Large intestine (tissue), 3 donors: Measurements from ENCODE around the gene SCAMP4. TPM values are rescaled to one million over a fixed set of nuclear protein-coding genes. Genes with fewer than 3 reads are reported as not detected.

ENCODE experiments used
- DNase-seq, 2 donors: peaks; one replicate each; pipeline versions ENCODE4 v3.0.0 to v3.0.0-alpha.2; 2013
- H3K27ac ChIP-seq: one replicate; pipeline ENCODE4 v1.5.1; 2013; ENCODE audit warnings: low read length
- H3K27me3 ChIP-seq: 2 replicates; pipeline ENCODE4 v1.6.1; 2013; ENCODE audit warnings: low read length; ENCODE audit not compliant: control insufficient read depth, insufficient read depth
- H3K36me3 ChIP-seq: 2 replicates; pipeline ENCODE4 v1.6.1; 2013; ENCODE audit warnings: low read length; ENCODE audit not compliant: control insufficient read depth, insufficient read depth
- H3K4me1 ChIP-seq: one replicate; pipeline ENCODE4 v1.6.1; 2013; ENCODE audit warnings: low read length; ENCODE audit not compliant: control insufficient read depth, insufficient read depth
- H3K4me3 ChIP-seq: one replicate; pipeline ENCODE4 v1.5.1; 2013; ENCODE audit warnings: low read length
- H3K9me3 ChIP-seq: one replicate; pipeline ENCODE4 v1.6.1; 2013; ENCODE audit warnings: mild to moderate bottlenecking, low read depth, low read length, moderate library complexity; ENCODE audit not compliant: control insufficient read depth
- WGBS: methylation state at CpG from one replicate; pipeline ENCODE4 v1.1.5; 2013; ENCODE audit warnings: low lambda C conversion rate; ENCODE audit not compliant: insufficient coverage; 5-methylcytosine and 5-hydroxymethylcytosine counted together
- polyA plus RNA-seq: library from polyadenylated mRNA; unstranded; fragments of 120-200 nt; gene quantifications from one replicate; pipeline ENCODE4 v1.2.1, GENCODE V29; 2013

Gene SCAMP4
- polyA plus RNA-seq, 1 donor, result 36.6 TPM

DNA sequence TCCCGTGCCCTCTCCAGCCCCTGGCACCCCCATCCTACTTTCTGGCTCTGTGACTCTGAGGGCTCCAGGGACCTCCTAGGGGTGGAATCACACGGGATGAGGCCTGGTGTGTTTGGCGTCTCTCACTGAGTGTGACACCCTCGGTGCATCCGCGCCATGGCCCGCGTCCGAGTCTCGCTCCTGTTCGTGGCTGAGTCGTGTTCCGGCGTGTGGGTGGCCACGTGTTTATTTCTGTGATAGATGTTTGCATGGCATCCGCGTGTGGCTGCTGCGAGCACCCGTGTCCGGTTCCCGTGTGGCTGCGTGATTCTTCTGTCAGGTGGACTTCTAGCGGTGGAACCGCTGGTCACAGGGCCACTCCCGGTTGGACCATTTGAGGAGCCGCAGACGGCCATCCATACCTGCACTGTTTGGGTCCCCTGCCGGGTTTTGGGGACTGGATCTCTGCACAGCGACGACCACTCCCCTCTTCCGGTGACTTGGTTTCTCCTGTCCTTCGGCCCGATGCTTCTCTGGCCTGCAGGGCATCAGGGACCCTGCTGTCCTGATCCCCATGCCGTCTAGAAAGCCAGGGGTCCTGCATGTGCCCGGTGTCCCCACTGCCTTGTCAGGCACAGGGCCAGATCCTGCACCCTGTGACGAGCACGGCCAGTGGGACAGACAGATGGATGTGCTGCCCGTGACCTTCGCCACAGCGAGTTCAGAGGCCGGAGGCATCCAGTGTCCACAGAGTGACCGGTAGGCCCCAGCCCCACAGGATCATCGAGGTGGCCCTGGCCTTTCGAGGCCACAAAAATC, 44.3 kb downstream of the SCAMP4 start:
- H3K27me3 ChIP-seq, result no peaks in the 10 kb centered on the region
- no peak overlapping the region for H3K4me3 ChIP-seq
- H3K27ac ChIP-seq, result no peak overlapping the region
- peaks cover 14% of the 10 kb centered on the region for H3K36me3 ChIP-seq
- H3K9me3 ChIP-seq, result peaks cover 12% of the 10 kb centered on the region
- 96% methylated on average over 4 of the region's 44 CpGs for WGBS
- DNase-seq, result no peak
- peaks cover under 1% of the 10 kb centered on the region for H3K4me1 ChIP-seq

DNA sequence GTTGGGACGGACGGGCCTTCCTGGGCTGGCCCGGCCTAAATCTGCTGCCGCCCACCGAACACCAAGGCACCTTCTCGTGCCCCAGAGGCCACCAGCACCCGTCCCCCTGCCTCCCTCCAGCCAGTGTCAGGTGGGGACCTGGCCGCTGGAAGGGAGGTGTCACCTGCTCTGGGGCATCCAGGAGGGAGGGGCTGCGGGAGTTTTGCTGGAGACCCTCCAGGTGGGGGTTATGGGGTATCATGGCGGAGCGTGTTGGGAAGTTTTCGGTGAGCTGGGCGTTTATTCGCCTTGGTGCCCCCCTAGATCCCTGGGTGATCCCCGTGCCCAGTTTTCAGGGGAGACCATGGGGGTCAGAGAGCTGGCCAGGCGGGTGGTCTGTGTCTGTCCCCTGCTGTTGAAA, 45.4 kb downstream of the SCAMP4 start:
- H3K4me3 ChIP-seq, result no peak overlapping the region
- DNase-seq, result no peak
- H3K27me3 ChIP-seq, result no peaks in the 10 kb centered on the region
- no peak overlapping the region for H3K27ac ChIP-seq
- no CpG with 5 or more reads among the region's 16 CpGs for WGBS
- H3K4me1 ChIP-seq, result no peaks in the 10 kb centered on the region
- peaks cover 14% of the 10 kb centered on the region for H3K36me3 ChIP-seq
- H3K9me3 ChIP-seq, result peaks cover 12% of the 10 kb centered on the region

DNA sequence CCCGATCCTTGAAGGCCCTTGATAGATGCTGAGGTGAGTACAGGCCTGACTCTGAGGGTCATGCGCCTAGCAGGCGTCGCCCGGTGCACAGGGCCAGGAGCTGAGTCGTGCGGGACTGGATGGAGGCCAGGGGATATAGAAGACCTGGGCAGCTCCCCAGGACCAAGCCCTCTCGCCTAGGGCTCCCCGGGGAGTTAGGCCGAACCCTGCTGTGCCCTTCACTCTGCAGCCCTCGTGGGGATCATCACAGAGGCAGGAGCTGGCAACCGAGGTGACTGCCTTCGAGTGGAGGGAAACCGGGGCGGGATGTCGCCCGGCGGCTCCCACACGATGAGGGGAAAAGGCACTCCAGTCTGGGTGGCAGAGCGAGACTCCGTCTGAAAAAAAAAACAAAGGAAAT, 47.4 kb downstream of the SCAMP4 start:
- DNase-seq, result no peak
- Histone ChIP-seq H3K9me3 (peaks cover 8% of the 10 kb centered on the region), H3K27ac (no peak overlapping the region), H3K4me3 (no peak overlapping the region), H3K4me1 (no peaks in the 10 kb centered on the region), H3K36me3 (peaks cover 17% of the 10 kb centered on the region), H3K27me3 (no peaks in the 10 kb centered on the region)
- WGBS, result no CpG with 5 or more reads among the region's 21 CpGs

DNA sequence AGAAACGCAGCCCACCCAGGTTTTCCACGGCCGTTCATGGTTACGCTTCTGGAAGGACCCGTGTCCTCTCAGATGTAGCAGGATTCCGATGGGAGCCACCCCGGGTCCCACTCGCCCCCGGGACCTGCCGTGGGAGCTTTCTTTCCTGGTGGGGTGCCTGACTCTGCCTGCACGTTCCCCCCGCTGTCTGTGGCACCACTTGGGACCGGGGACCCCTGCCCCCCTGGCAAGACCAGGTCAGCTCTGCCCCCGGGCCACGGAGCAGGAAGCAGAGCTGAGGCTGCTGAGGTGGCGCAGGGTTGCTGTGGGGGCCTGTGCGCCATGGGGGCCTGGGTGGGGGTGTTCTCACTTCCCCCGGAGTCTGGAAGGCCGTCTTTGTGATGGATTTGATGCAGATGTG, 47.8 kb downstream of the SCAMP4 start:
- Histone ChIP-seq H3K4me3 (no peak overlapping the region), H3K27ac (no peak overlapping the region), H3K36me3 (peaks cover 17% of the 10 kb centered on the region), H3K4me1 (no peaks in the 10 kb centered on the region), H3K27me3 (no peaks in the 10 kb centered on the region), H3K9me3 (peaks cover 4% of the 10 kb centered on the region)
- WGBS, result no CpG with 5 or more reads among the region's 19 CpGs
- DNase-seq, result no peak

DNA sequence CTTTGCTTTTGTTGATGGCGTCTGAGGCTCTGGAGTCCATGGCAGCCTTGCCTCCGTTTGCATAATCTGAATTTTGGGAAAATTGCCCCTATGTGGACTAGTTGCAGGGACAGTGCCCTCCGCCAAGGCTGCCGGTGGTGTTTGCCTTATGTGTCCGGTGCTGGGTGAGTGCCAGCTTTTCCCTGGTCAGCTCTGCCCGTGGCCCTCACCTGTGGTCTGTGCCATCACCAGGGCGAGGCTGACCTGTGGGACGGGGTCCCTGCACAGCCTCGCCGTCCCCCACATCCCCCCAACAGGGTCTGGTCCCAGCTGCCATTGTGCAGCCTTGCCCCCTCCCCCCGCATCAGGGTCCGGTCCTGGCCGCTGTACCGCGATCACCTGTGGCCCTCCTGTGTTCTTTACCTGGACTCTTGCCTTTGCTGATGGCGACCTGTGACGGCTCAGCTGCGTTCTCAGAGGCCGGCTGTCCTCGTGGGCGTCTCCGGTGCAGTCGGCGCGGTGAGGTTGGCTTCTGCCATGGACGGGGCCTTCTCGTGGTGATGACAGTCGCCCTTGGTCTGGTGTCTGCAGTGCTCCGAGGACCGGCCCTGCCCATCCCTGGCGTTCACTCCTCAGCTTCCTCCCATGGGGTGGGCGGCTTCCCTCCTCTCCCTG, 48.4 kb downstream of the SCAMP4 start:
- no peaks in the 10 kb centered on the region for H3K27me3 ChIP-seq
- DNase-seq, result no peak
- H3K4me1 ChIP-seq, result no peaks in the 10 kb centered on the region
- no peak overlapping the region for H3K27ac ChIP-seq
- WGBS, result no CpG with 5 or more reads among the region's 32 CpGs
- H3K9me3 ChIP-seq, result peaks cover 2% of the 10 kb centered on the region
- H3K36me3 ChIP-seq, result peaks cover 17% of the 10 kb centered on the region
- H3K4me3 ChIP-seq, result no peak overlapping the region

DNA sequence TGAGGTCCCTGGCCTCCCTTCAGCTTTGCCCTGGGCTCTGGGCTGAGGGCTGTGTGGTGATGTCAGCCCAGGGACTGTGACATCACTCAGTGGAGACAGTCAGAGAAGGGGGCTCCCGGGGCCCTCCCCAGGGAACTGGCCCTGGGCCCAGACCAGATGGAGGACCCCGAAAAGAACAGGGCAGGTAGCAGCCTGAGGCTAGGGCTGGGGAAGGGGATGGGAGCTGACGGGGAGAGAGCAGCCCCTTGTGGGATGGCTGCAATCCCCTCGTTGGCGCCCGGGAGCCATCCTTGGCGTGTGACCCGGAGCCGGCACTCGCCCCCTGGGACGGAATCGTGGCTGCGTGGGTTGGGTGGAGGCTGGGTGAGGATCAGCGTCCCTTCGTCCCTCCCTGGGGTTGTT, 49.3 kb downstream of the SCAMP4 start:
- no peak overlapping the region for H3K4me3 ChIP-seq
- H3K27ac ChIP-seq, result no peak overlapping the region
- H3K36me3 ChIP-seq, result peaks cover 17% of the 10 kb centered on the region
- H3K27me3 ChIP-seq, result no peaks in the 10 kb centered on the region
- no peak for DNase-seq
- WGBS, result no CpG with 5 or more reads among the region's 15 CpGs
- no peaks in the 10 kb centered on the region for H3K9me3 ChIP-seq
- H3K4me1 ChIP-seq, result no peaks in the 10 kb centered on the region

DNA sequence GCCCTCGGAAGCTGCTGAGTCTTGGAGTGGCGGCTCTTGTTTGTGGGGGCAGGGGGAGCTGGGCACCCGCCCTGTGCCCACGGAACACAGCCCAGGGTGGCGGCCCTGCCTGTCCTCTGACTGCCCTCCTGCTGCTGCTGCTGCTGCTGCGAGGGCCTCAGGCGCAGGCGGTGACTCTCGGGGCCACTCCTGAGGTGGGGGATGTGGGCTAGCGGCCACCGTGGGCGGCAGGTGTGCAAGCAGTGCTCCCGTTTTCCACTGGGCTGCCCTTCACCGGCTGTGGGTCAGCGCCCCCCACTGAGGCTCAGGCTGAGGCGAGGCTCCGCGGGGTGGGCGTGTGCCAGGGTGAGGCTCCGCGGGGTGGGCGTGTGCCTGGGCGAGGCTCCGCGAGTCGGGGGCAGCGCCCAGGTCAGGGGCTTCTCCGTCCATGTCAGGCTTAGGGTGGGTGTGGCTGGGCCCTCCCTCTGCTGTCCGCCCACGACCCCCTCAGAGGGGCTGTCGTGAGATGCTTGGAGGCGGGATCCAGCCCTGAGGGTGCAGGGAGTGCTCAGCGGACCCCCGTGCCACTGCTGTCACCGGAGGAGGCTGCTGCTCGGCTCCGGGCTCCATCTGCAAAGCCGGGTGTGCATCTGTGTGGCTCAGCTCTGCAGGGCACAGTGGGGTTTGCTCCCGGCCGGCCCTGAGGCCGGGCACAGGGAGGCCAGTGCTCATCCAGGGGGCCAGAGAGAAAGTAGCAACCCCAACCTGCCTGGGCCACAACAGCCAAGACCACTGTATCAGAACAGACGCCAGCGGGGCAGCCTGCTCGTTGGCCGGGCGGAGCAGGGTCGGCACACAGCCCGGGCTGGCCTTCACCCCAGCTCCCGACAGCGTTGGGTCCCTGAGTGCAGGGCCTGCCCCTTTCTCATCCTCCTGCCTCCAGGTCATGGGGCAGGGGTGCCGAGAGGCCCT, 50.2 kb downstream of the SCAMP4 start:
- Histone ChIP-seq H3K36me3 (peaks cover 17% of the 10 kb centered on the region), H3K4me1 (no peaks in the 10 kb centered on the region), H3K4me3 (no peak overlapping the region), H3K9me3 (no peaks in the 10 kb centered on the region), H3K27me3 (no peaks in the 10 kb centered on the region), H3K27ac (no peak overlapping the region)
- DNase-seq, result no peak
- no CpG with 5 or more reads among the region's 51 CpGs for WGBS

DNA sequence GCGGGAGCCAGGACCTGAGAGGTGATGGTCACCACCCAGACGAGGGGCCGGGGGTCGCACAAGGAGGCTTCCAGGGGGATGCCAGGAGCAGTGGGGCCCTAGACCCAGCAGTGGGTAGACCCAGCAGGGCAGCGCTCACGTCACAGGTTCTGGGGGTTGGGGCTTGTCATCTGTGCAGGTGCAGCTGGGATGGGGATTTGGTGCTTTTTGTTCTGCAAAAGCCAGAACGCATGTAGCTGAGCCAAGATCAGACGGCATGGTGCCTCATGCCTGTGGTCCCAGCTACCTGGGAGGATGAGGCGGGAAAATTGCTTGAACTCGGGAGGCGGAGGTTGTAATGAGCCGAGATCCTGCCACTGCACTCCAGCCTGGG, 50.9 kb downstream of the SCAMP4 start:
- no peak for DNase-seq
- H3K4me3 ChIP-seq, result no peak overlapping the region
- no peaks in the 10 kb centered on the region for H3K4me1 ChIP-seq
- peaks cover 20% of the 10 kb centered on the region for H3K36me3 ChIP-seq
- no peak overlapping the region for H3K27ac ChIP-seq
- H3K9me3 ChIP-seq, result no peaks in the 10 kb centered on the region
- no peaks in the 10 kb centered on the region for H3K27me3 ChIP-seq
- no CpG with 5 or more reads among the region's 12 CpGs for WGBS

DNA sequence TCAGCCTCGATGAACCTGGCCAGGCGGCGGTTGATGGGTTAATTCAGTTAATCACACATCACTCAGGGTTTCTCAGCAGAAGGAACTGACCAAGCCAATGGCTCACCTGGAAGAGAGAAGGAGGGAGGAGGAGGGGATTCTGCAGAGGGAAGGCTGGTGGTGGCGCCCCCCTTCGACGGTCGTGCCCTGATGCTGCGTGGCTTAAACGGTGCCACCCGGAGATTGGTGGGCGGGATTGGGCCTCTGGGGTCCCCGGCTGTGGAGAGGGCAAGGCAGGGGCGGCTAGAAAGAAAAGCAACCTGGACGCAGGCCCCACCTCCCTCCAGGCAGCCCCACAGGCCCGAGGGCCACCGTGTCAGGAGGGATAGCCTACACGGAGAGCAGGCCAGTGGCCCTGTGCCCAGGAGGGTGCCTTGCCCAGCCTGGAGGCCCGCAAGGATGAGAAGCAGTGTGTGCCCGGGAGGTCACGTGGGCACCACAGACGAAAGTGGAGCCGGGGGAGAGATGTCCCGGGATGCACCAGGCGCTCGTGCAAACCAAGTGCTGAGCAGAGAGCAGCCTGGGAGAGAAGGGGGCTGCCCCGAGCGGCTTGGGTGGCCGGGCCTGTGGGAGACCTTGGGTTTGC, 51.8 kb downstream of the SCAMP4 start:
- H3K4me3 ChIP-seq, result no peak overlapping the region
- H3K36me3 ChIP-seq, result peaks cover 22% of the 10 kb centered on the region
- WGBS, result no CpG with 5 or more reads among the region's 28 CpGs
- no peak overlapping the region for H3K27ac ChIP-seq
- no peak for DNase-seq
- no peaks in the 10 kb centered on the region for H3K27me3 ChIP-seq
- H3K9me3 ChIP-seq, result no peaks in the 10 kb centered on the region
- H3K4me1 ChIP-seq, result no peaks in the 10 kb centered on the region
